Measurements from ENCODE around the gene NF1.

NF1 gene

DNA sequence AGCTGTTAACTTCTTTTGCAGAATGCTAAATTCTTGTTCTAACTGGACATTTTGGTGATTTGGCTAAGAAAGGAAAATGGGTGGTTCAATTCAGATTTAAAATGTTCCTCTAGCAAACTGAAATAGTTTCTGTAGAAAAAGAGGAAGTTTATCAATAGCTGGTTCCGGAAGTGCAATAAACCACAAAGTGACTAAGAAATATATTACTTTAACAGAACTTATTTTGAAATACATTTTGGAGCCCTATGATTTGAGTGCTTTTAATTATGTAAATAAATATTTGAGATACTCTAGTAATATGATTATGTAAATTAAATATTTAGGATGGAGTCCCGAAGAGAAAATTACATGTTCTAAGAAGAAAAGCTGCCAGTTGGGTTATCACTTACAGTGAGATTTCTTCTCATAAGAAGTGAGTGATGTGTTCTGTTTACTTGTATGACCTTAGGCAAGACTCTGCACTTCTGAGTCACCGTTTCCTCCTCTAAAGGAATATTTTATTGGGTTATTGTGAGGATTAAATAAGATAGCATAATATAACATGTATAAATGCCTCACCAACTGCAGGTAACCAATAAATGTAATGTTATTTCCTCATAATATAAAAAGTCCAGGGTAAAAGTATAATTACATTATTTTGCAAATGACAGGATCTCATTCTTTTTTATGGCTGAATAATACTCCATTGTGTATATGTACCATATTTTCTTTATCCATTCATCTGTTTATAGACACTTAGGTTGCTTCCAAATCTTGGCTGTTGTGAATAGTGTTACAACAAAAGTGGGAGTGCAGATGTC, 219.4 kb downstream of the NF1 start, which contains the start of gene EVI2B:
EVI2B (minus strand) TSS at position 73 of the 800 bp plus-strand sequence. CDS start 8,445 bp downstream, outside the sequence.
- no peak for DNase-seq (ENCODE audit: low read depth)
- H3K4me3 ChIP-seq (ENCODE audit: low read depth, low read length), result no peak within 1 kb of the TSS
- TF ChIP-seq, protein P1, sequence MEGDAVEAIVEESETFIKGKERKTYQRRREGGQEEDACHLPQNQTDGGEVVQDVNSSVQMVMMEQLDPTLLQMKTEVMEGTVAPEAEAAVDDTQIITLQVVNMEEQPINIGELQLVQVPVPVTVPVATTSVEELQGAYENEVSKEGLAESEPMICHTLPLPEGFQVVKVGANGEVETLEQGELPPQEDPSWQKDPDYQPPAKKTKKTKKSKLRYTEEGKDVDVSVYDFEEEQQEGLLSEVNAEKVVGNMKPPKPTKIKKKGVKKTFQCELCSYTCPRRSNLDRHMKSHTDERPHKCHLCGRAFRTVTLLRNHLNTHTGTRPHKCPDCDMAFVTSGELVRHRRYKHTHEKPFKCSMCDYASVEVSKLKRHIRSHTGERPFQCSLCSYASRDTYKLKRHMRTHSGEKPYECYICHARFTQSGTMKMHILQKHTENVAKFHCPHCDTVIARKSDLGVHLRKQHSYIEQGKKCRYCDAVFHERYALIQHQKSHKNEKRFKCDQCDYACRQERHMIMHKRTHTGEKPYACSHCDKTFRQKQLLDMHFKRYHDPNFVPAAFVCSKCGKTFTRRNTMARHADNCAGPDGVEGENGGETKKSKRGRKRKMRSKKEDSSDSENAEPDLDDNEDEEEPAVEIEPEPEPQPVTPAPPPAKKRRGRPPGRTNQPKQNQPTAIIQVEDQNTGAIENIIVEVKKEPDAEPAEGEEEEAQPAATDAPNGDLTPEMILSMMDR (IDR thresholded peaks at IDR 0.05; ENCODE audit: low read depth, low read length, missing control alignments), result no peak
- in situ Hi-C loops (cut with HindIII; ENCODE audit: low sequenced_read_pairs), result no loop called here

DNA sequence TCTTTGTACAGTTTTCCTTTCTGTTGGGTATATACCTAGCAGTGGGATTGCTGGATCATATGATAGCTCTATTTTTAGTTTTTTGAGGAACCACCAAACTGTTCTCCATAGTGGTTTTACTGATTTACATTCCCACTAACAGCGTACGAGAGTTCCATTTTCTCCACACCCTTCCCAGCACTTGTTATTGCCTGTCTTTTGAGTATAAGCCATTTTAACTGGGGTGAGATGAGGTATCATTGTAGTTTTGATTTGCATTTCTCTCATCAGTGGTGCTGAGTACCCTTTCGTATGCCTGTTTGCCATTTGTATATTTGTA, 220.0 kb downstream of the NF1 start:
- DNase-seq (ENCODE audit: low read depth), result no peak
- no peak overlapping the region for H3K4me3 ChIP-seq (ENCODE audit: low read depth, low read length)
- in situ Hi-C loops (cut with HindIII; ENCODE audit: low sequenced_read_pairs), result no loop called here

DNA sequence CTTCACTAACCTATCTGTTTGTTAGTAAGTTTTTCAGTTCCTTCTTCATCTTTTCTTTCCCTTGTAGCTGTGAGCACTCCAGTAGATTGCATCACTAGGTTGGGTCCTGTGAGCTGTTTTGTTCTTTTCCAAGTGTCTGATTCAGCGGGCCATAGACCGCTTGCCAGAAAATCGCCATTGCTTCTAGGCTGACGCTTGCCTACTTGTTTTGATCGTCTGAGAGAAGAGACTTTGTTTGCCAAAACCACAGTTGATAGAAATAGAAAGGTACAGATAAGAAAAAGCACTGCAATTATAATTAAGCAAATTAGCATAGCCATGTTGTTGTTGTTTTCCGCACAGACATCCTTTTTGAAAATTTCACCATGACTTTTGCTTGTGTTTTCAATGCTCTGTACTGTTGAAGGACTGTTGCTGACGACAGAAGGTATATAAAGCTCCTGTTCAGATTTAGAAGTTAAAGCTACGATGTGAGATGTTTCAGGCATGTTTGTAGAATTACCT, 223.6 kb downstream of the NF1 start:
- peak; percentile 91 for DNase-seq (ENCODE audit: low read depth)
- H3K4me3 ChIP-seq (ENCODE audit: low read depth, low read length), result peak overlapping the region; percentile 18
- in situ Hi-C loops (cut with HindIII; ENCODE audit: low sequenced_read_pairs), result no loop called here
- TF ChIP-seq, protein P1 (IDR thresholded peaks at IDR 0.05; ENCODE audit: low read depth, low read length, missing control alignments), result no peak

More for the DNA sequence above, 220.0 kb downstream of the NF1 start:
- TF ChIP-seq, protein P1 (IDR thresholded peaks at IDR 0.05; ENCODE audit: low read depth, low read length, missing control alignments), result no peak

DNA sequence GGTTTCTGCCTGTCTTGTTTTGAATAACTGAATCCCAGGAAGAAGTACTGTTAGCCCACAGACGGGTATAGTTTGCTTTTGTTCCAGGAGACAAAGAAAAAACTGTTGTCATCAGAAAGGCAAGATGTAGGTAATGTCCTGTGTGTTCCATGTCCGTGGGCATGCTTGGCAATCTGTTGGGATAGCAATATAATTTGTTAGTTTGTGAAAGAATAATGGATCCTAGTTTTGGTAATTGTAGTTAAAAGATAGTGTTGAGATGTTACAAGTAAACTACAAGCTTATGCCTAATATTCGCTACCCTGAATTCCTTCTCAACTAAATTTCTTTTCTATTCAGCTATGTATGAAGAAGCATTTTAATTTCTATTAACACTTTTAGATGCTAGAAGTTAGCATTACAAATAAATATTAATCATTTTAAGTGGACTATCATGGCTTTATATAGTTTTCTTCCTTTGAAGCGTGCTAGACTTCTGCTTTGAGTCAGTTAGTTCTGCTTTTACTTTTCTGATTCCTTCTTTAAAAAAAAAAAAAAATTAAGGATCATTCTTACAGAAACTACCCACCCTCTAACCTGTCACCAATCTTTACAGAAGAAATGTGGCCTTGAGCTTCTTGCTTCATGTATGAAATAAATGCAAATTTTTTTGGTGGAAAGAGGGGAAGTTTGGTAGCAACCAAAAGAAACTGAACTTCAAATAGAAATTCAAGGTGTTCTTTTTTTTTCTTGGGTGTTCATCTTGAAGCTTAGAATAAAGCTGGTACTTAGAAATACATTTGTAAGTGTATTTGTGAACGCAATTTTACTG, 224.3 kb downstream of the NF1 start:
- no peak for DNase-seq (ENCODE audit: low read depth)
- in situ Hi-C loops (cut with HindIII; ENCODE audit: low sequenced_read_pairs), result no loop called here
- TF ChIP-seq, protein P1 (IDR thresholded peaks at IDR 0.05; ENCODE audit: low read depth, low read length, missing control alignments), result no peak
- H3K4me3 ChIP-seq (ENCODE audit: low read depth, low read length), result peak overlapping the region; percentile 18

DNA sequence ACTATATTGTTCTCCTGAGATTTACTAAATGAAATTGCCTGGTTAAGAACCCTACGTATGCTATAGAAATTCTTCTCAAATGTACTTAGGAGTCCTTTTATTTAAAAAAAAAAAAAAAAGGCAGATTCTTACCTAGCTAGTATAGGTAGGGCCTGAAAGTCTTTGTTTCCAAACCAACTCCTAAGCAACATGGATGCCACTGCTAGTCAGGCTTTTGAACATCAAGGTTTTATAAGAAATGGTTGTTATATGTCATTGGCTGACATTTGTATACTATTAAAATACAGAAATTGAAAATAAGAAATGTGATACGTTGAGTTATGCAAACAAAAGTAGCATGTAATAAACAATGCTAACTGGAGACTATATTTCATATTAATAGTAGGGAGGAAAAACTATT, 225.5 kb downstream of the NF1 start:
- TF ChIP-seq, protein P1 (IDR thresholded peaks at IDR 0.05; ENCODE audit: low read depth, low read length, missing control alignments), result no peak
- in situ Hi-C loops (cut with HindIII; ENCODE audit: low sequenced_read_pairs), result no loop called here
- DNase-seq (ENCODE audit: low read depth), result no peak
- no peak overlapping the region for H3K4me3 ChIP-seq (ENCODE audit: low read depth, low read length)

DNA sequence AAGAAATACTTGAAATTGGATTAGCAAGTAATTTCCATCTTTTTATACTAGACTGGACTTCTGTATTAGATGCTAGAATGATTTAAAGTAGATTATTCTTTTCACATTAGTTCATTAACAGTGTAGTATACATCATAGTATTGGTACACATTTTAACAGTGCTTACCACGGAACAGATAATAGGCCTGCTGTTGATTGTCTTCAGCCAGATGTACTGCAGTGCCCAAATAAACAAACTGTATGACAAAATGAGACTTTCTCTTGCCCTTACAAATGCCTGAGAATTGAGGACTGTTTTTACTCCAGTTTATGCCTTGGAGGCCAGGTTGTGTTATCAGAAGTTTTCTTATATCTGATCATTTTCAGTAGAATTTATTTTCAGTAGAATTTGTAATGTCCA, 226.0 kb downstream of the NF1 start:
- peak overlapping the region; percentile 1 for H3K4me3 ChIP-seq (ENCODE audit: low read depth, low read length)
- in situ Hi-C loops (cut with HindIII; ENCODE audit: low sequenced_read_pairs), result no loop called here
- no peak for DNase-seq (ENCODE audit: low read depth)
- TF ChIP-seq, protein P1 (IDR thresholded peaks at IDR 0.05; ENCODE audit: low read depth, low read length, missing control alignments), result no peak

All from astrocyte of the cerebellum (primary cell).